RWPE2 (cell line): Measurements from ENCODE around the gene FBXL2.
A peak's percentile ranks its signal among the peaks of the same experiment; 100 is the strongest.

Source experiments
- ATAC-seq: fragments of 200-7000 bp; cut with Tn5 transposase; 3 replicates; pipeline ENCODE4 v1.9.1; 2021; ENCODE audit warnings: low read depth
- DNase-seq: peaks from one replicate; pipeline ENCODE4 v3.0.0-alpha.2; 2020; ENCODE audit warnings: low spot score
- H3K27ac ChIP-seq: fragments of 450-650 bp; 2 replicates; pipeline ENCODE4 v1.5.1; 2017; ENCODE audit warnings: mild to moderate bottlenecking; ENCODE audit not compliant: poor library complexity, severe bottlenecking
- H3K27me3 ChIP-seq: fragments of 250-450 bp; sonication (Bioruptor Pico); 2 replicates; pipeline ENCODE4 v1.5.1; 2021; ENCODE audit warnings: mild to moderate bottlenecking, moderate library complexity; ENCODE audit not compliant: insufficient read depth, poor library complexity, severe bottlenecking
- H3K36me3 ChIP-seq: fragments of 250-450 bp; sonication (Bioruptor Pico); 2 replicates; pipeline ENCODE4 v1.5.1; 2020; ENCODE audit warnings: low read depth, mild to moderate bottlenecking, moderate library complexity
- H3K4me1 ChIP-seq: fragments of 250-450 bp; sonication (Bioruptor Pico); 2 replicates; pipeline ENCODE4 v1.5.1; 2021; ENCODE audit warnings: mild to moderate bottlenecking, moderate library complexity; ENCODE audit not compliant: insufficient read depth, poor library complexity, severe bottlenecking
- H3K4me3 ChIP-seq: fragments of 250-450 bp; sonication (Bioruptor Pico); 2 replicates; pipeline ENCODE4 v1.5.1; 2021; ENCODE audit warnings: mild to moderate bottlenecking, moderate library complexity; ENCODE audit not compliant: severe bottlenecking
- H3K9me3 ChIP-seq: fragments of 250-450 bp; sonication (Bioruptor Pico); 2 replicates; pipeline ENCODE4 v1.5.1; 2021; ENCODE audit warnings: mild to moderate bottlenecking, moderate library complexity; ENCODE audit not compliant: severe bottlenecking
- TF ChIP-seq, protein P1 (sequence below): fragments of 450-650 bp; IDR thresholded peaks from one replicate; pipeline ENCODE4 v1.5.1; 2017; ENCODE audit warnings: mild to moderate bottlenecking, moderate library complexity; ENCODE audit not compliant: poor library complexity, severe bottlenecking

The FBXL2 gene

DNA sequence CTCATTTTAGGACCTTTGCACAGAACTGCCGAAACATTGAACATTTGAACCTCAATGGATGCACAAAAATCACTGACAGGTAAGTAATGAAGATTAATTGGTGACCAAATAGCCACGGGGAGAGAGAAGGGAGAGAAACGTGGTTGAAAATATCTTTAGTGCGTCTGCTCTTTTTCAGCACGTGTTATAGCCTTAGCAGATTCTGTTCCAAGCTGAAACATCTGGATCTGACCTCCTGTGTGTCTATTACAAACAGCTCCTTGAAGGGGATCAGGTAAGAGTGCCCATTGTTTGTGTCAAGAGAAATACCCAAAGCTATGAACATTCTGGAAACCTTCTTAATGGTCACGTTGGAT lies 95.8 kb downstream of the FBXL2 start:
- H3K36me3 ChIP-seq: peaks cover 67% of the 10 kb centered on the region
- H3K4me1 ChIP-seq: no peaks in the 10 kb centered on the region
- H3K27me3 ChIP-seq: no peaks in the 10 kb centered on the region
- TF ChIP-seq, protein P1, sequence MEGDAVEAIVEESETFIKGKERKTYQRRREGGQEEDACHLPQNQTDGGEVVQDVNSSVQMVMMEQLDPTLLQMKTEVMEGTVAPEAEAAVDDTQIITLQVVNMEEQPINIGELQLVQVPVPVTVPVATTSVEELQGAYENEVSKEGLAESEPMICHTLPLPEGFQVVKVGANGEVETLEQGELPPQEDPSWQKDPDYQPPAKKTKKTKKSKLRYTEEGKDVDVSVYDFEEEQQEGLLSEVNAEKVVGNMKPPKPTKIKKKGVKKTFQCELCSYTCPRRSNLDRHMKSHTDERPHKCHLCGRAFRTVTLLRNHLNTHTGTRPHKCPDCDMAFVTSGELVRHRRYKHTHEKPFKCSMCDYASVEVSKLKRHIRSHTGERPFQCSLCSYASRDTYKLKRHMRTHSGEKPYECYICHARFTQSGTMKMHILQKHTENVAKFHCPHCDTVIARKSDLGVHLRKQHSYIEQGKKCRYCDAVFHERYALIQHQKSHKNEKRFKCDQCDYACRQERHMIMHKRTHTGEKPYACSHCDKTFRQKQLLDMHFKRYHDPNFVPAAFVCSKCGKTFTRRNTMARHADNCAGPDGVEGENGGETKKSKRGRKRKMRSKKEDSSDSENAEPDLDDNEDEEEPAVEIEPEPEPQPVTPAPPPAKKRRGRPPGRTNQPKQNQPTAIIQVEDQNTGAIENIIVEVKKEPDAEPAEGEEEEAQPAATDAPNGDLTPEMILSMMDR: peak; percentile 64
- DNase-seq (no peak), ATAC-seq (no peak)
- H3K27ac ChIP-seq: no peak overlapping the region
- H3K4me3 ChIP-seq: no peak overlapping the region
- no peaks in the 10 kb centered on the region for H3K9me3 ChIP-seq

DNA sequence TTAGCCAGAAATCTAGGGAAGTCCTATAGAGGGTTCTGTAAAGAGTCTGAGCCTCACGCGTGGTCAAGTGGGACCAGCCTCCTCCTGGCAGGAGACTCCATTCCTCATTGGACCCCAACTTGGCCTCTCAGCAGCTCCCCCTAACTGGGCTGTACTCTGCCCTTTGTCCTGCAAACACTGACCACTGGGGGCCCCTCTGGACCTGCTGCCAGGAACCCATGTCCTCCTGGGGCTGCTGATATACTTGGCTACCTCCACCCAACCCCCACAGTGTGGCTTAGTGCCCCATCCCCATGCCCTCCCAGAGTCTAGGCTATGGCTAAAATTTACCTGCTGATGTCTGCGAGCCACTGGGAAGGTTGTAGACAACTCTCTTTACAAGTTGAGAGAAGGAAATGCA lies 100.2 kb downstream of the FBXL2 start:
- Histone ChIP-seq H3K27ac (no peak overlapping the region), H3K9me3 (no peaks in the 10 kb centered on the region)

DNA sequence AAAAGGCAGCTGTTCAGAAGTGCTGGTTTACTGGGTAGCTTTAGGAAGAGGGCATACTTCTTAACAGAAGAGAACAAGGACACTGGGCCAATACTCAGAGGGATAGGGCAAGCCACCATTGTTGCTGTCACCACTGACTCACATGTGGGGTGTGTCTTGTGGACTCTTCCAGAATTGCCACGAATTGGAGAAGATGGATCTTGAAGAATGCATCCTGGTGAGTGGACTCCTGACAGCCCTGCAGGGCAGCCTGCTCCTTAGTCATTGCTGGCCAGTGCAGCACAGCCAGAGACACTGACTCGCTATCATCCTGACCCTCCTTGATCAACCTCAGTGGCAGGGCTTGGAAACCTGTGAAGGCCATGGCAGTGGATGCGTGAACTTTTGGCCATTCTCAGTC lies 100.7 kb downstream of the FBXL2 start:
- Histone ChIP-seq H3K4me1 (no peaks in the 10 kb centered on the region), H3K27ac (no peak overlapping the region)
- DNase-seq: no peak

More for the DNA sequence above, 100.2 kb downstream of the FBXL2 start:
- Histone ChIP-seq H3K4me3 (no peak overlapping the region), H3K36me3 (peaks cover 81% of the 10 kb centered on the region), H3K27me3 (no peaks in the 10 kb centered on the region), H3K4me1 (no peaks in the 10 kb centered on the region)
- TF ChIP-seq, protein P1: no peak
- DNase-seq (no peak), ATAC-seq (no peak)

GRCh38 chr3:33380653-33381052 lies 103.4 kb downstream of the FBXL2 start:
- Histone ChIP-seq H3K4me1 (no peaks in the 10 kb centered on the region), H3K9me3 (no peaks in the 10 kb centered on the region), H3K4me3 (no peak overlapping the region), H3K27ac (no peak overlapping the region), H3K27me3 (no peaks in the 10 kb centered on the region), H3K36me3 (peaks cover 81% of the 10 kb centered on the region)
- ATAC-seq: no peak
- TF ChIP-seq, protein P1: no peak
- no peak for DNase-seq

More for the DNA sequence above, 100.7 kb downstream of the FBXL2 start:
- TF ChIP-seq, protein P1: no peak
- Histone ChIP-seq H3K27me3 (no peaks in the 10 kb centered on the region), H3K9me3 (no peaks in the 10 kb centered on the region), H3K4me3 (no peak overlapping the region), H3K36me3 (peaks cover 85% of the 10 kb centered on the region)
- peak; percentile 60 for ATAC-seq

GRCh38 chr3:33383951-33384350 lies 106.7 kb downstream of the FBXL2 start:
- ATAC-seq: no peak
- no peak for DNase-seq
- Histone ChIP-seq H3K4me1 (peaks cover 6% of the 10 kb centered on the region), H3K27ac (no peak overlapping the region), H3K9me3 (no peaks in the 10 kb centered on the region), H3K4me3 (no peak overlapping the region), H3K27me3 (no peaks in the 10 kb centered on the region), H3K36me3 (peaks cover 79% of the 10 kb centered on the region)
- TF ChIP-seq, protein P1: no peak
